H9 (cell line): Measurements from ENCODE around the gene ERP27. TPM values are rescaled to one million over a fixed set of nuclear protein-coding genes. Genes with fewer than 3 reads are reported as not detected.

Experiments used
- DNase-seq: peaks from one replicate; pipeline ENCODE4 v3.0.0-alpha.2; 2017
- H2AFZ ChIP-seq: one replicate; pipeline ENCODE4 v1.6.1; 2013; ENCODE audit warnings: mild to moderate bottlenecking, low read length, control low read depth, moderate library complexity
- H2AK5ac ChIP-seq: 2 replicates; pipeline ENCODE4 v1.6.1; 2013; ENCODE audit warnings: low read length, control low read depth, mixed read lengths; ENCODE audit not compliant: insufficient read length
- H2BK120ac ChIP-seq: one replicate; pipeline ENCODE4 v1.6.1; 2013; ENCODE audit warnings: low read depth, mild to moderate bottlenecking, low read length, control low read depth, inconsistent platforms; ENCODE audit not compliant: poor library complexity, severe bottlenecking
- H2BK12ac ChIP-seq: 2 replicates; pipeline ENCODE4 v1.6.1; 2013; ENCODE audit warnings: low read length, control low read depth, mixed read lengths, low read depth; ENCODE audit not compliant: insufficient read length
- H2BK15ac ChIP-seq: 2 replicates; pipeline ENCODE4 v1.6.1; 2013; ENCODE audit warnings: low read depth, low read length, control low read depth
- H2BK20ac ChIP-seq: one replicate; pipeline ENCODE4 v1.6.1; 2013; ENCODE audit warnings: low read depth, mild to moderate bottlenecking, low read length, control low read depth, inconsistent platforms; ENCODE audit not compliant: poor library complexity, severe bottlenecking
- H2BK5ac ChIP-seq: 2 replicates; pipeline ENCODE4 v1.6.1; 2013; ENCODE audit warnings: low read length, control low read depth, mixed read lengths; ENCODE audit not compliant: insufficient read length
- H3K14ac ChIP-seq: 2 replicates; pipeline ENCODE4 v1.6.1; 2013; ENCODE audit warnings: low read length, control low read depth; ENCODE audit not compliant: insufficient read depth
- H3K18ac ChIP-seq: 2 replicates; pipeline ENCODE4 v1.6.1; 2013; ENCODE audit warnings: low read depth, mild to moderate bottlenecking, mixed read lengths, low read length, control low read depth; ENCODE audit not compliant: insufficient read length
- H3K23ac ChIP-seq: 2 replicates; pipeline ENCODE4 v1.6.1; 2013; ENCODE audit warnings: low read length, control low read depth, mixed read lengths, low read depth; ENCODE audit not compliant: insufficient read length
- H3K23me2 ChIP-seq: 2 replicates; pipeline ENCODE4 v1.6.1; 2013; ENCODE audit warnings: low read depth, mild to moderate bottlenecking, mixed read lengths, low read length, control low read depth; ENCODE audit not compliant: insufficient read length, poor library complexity, severe bottlenecking
- H3K27ac ChIP-seq: 2 replicates; pipeline ENCODE4 v1.5.1; 2013; ENCODE audit warnings: low read length, control low read depth, mixed read lengths, low read depth; ENCODE audit not compliant: insufficient read length
- H3K27me3 ChIP-seq: 2 replicates; pipeline ENCODE4 v1.6.1; 2013; ENCODE audit warnings: low read length, control low read depth, inconsistent platforms; ENCODE audit not compliant: insufficient read depth
- H3K4ac ChIP-seq: 2 replicates; pipeline ENCODE4 v1.6.1; 2013; ENCODE audit warnings: low read depth, mild to moderate bottlenecking, control low read depth, inconsistent platforms, low read length, moderate library complexity
- H3K4me1 ChIP-seq: 2 replicates; pipeline ENCODE4 v1.6.1; 2013; ENCODE audit warnings: low read length, control low read depth, inconsistent platforms; ENCODE audit not compliant: insufficient read depth
- H3K4me2 ChIP-seq: 2 replicates; pipeline ENCODE4 v1.6.1; 2013; ENCODE audit warnings: low read length, control low read depth, mixed read lengths; ENCODE audit not compliant: insufficient read length, insufficient read depth
- H3K56ac ChIP-seq: 2 replicates; pipeline ENCODE4 v1.6.1; 2013; ENCODE audit warnings: low read depth, mild to moderate bottlenecking, mixed read lengths, low read length, control low read depth; ENCODE audit not compliant: insufficient read length
- H3K79me1 ChIP-seq: 2 replicates; pipeline ENCODE4 v1.6.1; 2013; ENCODE audit warnings: low read depth, mild to moderate bottlenecking, moderate library complexity, low read length, control low read depth, inconsistent platforms; ENCODE audit not compliant: insufficient read depth, poor library complexity, severe bottlenecking
- H3K79me2 ChIP-seq: 2 replicates; pipeline ENCODE4 v1.6.1; 2013; ENCODE audit warnings: low read length, control low read depth, inconsistent platforms; ENCODE audit not compliant: insufficient read depth
- H3K9ac ChIP-seq: 2 replicates; pipeline ENCODE4 v1.6.1; 2013; ENCODE audit warnings: low read length, control low read depth, mixed read lengths; ENCODE audit not compliant: insufficient read length; ENCODE audit errors: extremely low read depth
- H3K9me3 ChIP-seq: one replicate; pipeline ENCODE4 v1.6.1; 2013; ENCODE audit warnings: low read depth, low read length, inconsistent platforms; ENCODE audit not compliant: control insufficient read depth
- H3T11ph ChIP-seq: one replicate; pipeline ENCODE4 v1.6.1; 2013; ENCODE audit warnings: mild to moderate bottlenecking, low read length, control low read depth, inconsistent platforms
- H4K20me1 ChIP-seq: one replicate; pipeline ENCODE4 v1.6.1; 2013; ENCODE audit not compliant: control insufficient read depth, insufficient read length, insufficient read depth
- H4K5ac ChIP-seq: 2 replicates; pipeline ENCODE4 v1.6.1; 2013; ENCODE audit warnings: low read depth, mild to moderate bottlenecking, mixed read lengths, low read length, control low read depth; ENCODE audit not compliant: insufficient read length
- H4K8ac ChIP-seq: replicated peaks from 2 replicates; pipeline ENCODE4 v1.6.1; 2013; ENCODE audit warnings: low read length, control low read depth, mixed read lengths, low read depth; ENCODE audit not compliant: insufficient read length
- H4K91ac ChIP-seq: 2 replicates; pipeline ENCODE4 v1.6.1; 2013; ENCODE audit warnings: low read depth, mild to moderate bottlenecking, moderate library complexity, mixed read lengths, low read length, control low read depth; ENCODE audit not compliant: insufficient read length
- H3K27ac Mint-ChIP-seq, 3 experiments: 2 replicates in 2 of 3; 3 replicates in 1 of 3; pipeline ENCODE4 v1.8.0; 2020 to 2021; ENCODE audit warnings: mixed read lengths in 3 of 3, mild to moderate bottlenecking in 1 of 3, moderate library complexity in 1 of 3
- H3K27me3 Mint-ChIP-seq: 2 replicates; pipeline ENCODE4 v1.8.0; 2021; ENCODE audit warnings: low read depth, mild to moderate bottlenecking, moderate library complexity, mixed read lengths
- H3K36me3 Mint-ChIP-seq, 3 experiments: 2 replicates in 2 of 3; 3 replicates in 1 of 3; pipeline ENCODE4 v1.8.0; 2020 to 2021; ENCODE audit warnings: low read depth in 3 of 3, mixed read lengths in 3 of 3; ENCODE audit not compliant: insufficient read depth in 1 of 3
- H3K4me1 Mint-ChIP-seq, 2 experiments: 2 replicates each; pipeline ENCODE4 v1.8.0; 2020; ENCODE audit warnings: mixed read lengths in 2 of 2
- H3K4me3 Mint-ChIP-seq, 2 experiments: 2 replicates in 1 of 2; 3 replicates in 1 of 2; pipeline ENCODE4 v1.8.0; 2020 to 2021; ENCODE audit warnings: mild to moderate bottlenecking in 2 of 2, mixed read lengths in 2 of 2, moderate library complexity in 1 of 2
- H3K9me3 Mint-ChIP-seq, 2 experiments: 2 replicates in 1 of 2; 3 replicates in 1 of 2; pipeline ENCODE4 v1.8.0; 2020; ENCODE audit warnings: mild to moderate bottlenecking in 2 of 2, mixed read lengths in 2 of 2, moderate library complexity in 1 of 2
- CTCF ChIP-seq: fragments of 200-600 bp; sonication (generic); conservative IDR thresholded peaks from 3 replicates; pipeline ENCODE4 v1.8.0; 2021; ENCODE audit warnings: antibody characterized with exemption, mild to moderate bottlenecking
- WGBS: extraction: QIAGEN DNeasy Blood & Tissue Kit; methylation state at CpG from one replicate; pipeline ENCODE4 v1.1.7; 2013; ENCODE audit warnings: missing lambda C conversion rate, low lambda C conversion rate, mixed read lengths; ENCODE audit not compliant: insufficient read length; ENCODE audit errors: extremely low coverage; 5-methylcytosine and 5-hydroxymethylcytosine counted together
- total RNA-seq: library from RNA; stranded (reverse); gene quantifications from 2 replicates; pipeline ENCODE4 v1.2.1, GENCODE V29; 2021

Gene ERP27
- total RNA-seq, 1 experiment from 2014 or later = not detected

- Histone ChIP-seq H3K23me2 (no peaks in the 10 kb centered on the region), H2BK12ac (no peak overlapping the region), H2AK5ac (no peak overlapping the region), H2BK15ac (no peak overlapping the region), H3K4ac (no peak overlapping the region), H3K4me1 (no peaks in the 10 kb centered on the region), H3K9me3 (no peaks in the 10 kb centered on the region), H4K91ac (no peak overlapping the region), H3K9ac (no peak overlapping the region), H4K20me1 (no peaks in the 10 kb centered on the region), H2BK5ac (no peak overlapping the region), H3K23ac (no peak overlapping the region), H4K8ac (no peak overlapping the region), H2BK20ac (no peak overlapping the region), H3K14ac (no peak overlapping the region), H3K27me3 (no peaks in the 10 kb centered on the region), H3K56ac (no peak overlapping the region), H3K4me2 (no peak overlapping the region), H3K79me2 (no peaks in the 10 kb centered on the region), H3T11ph (no peak overlapping the region), H3K18ac (no peak overlapping the region), H2AFZ (no peak overlapping the region), H4K5ac (no peak overlapping the region), H3K79me1 (no peaks in the 10 kb centered on the region), H2BK120ac (no peak overlapping the region), H3K27ac (no peak overlapping the region)
- no peak overlapping the region for H3K27ac Mint-ChIP-seq
- H3K27me3 Mint-ChIP-seq = no peaks in the 10 kb centered on the region; the same call in 1 of the 2 replicates
- no peaks in the 10 kb centered on the region for H3K36me3 Mint-ChIP-seq
- no peaks in the 10 kb centered on the region for H3K4me1 Mint-ChIP-seq
- no peak for DNase-seq
- H3K4me3 Mint-ChIP-seq = no peak overlapping the region
- WGBS = no CpG with 5 or more reads among the region's 3 CpGs
- TF ChIP-seq CTCF = no peak
- no peaks in the 10 kb centered on the region for H3K9me3 Mint-ChIP-seq
Measured at GRCh38 chr12:14874882-14875281, 63.5 kb downstream of the ERP27 start.
